K562 (cell line): ENCODE results near the gene DNAAF9. TPM values are rescaled to one million over a fixed set of nuclear protein-coding genes. Genes with fewer than 3 reads are reported as not detected.
A peak's percentile ranks its signal among the peaks of the same experiment; 100 is the strongest.

ENCODE experiments used
- AFF1 ChIP-seq, 2 experiments: fragments of 450-650 bp; IDR thresholded peaks; 2 replicates each; pipeline ENCODE4 v1.6.1; 2018; ENCODE audit warnings: mild to moderate bottlenecking in 2 of 2, low read depth in 1 of 2; ENCODE audit not compliant: partially characterized antibody in 2 of 2
- ATF7 ChIP-seq: fragments of 450-650 bp; IDR thresholded peaks from 2 replicates; pipeline ENCODE4 v1.7.1; 2014; ENCODE audit warnings: mild to moderate bottlenecking, moderate library complexity
- CEBPG ChIP-seq, 3 experiments: fragments of 200-800 bp in 1 of 3; sonication (Bioruptor generic) in 1 of 3; sonication (generic) in 1 of 3; formaldehyde crosslinking in 1 of 3; IDR thresholded peaks in 2 of 3; conservative IDR thresholded peaks in 1 of 3; 2 replicates each; pipeline versions ENCODE4 v1.6.1 to v1.8.0; 2016 to 2022; ENCODE audit warnings: missing compliant biosample characterization in 2 of 3, missing genetic modification characterization in 2 of 3, mild to moderate bottlenecking in 1 of 3, missing genetic modification reagents in 1 of 3
- FOXA3 ChIP-seq, 2 experiments: fragments of 450-650 bp in 1 of 2; sonication (generic) in 1 of 2; formaldehyde crosslinking; IDR thresholded peaks in 1 of 2; conservative IDR thresholded peaks in 1 of 2; 2 replicates each; pipeline versions ENCODE4 v1.4.0 to v1.8.0; 2020 to 2022; ENCODE audit warnings: mild to moderate bottlenecking in 2 of 2, missing genetic modification reagents in 1 of 2
- LARP7 ChIP-seq: fragments of 450-650 bp; IDR thresholded peaks from 2 replicates; pipeline ENCODE4 v1.6.1; 2016
- NCOR1 ChIP-seq: fragments of 450-650 bp; IDR thresholded peaks from 2 replicates; pipeline ENCODE4 v1.6.1; 2016; ENCODE audit warnings: mild to moderate bottlenecking, moderate library complexity
- PBX2 ChIP-seq, 2 experiments: IDR thresholded peaks in 1 of 2; conservative IDR thresholded peaks in 1 of 2; 2 replicates each; pipeline ENCODE4 v1.6.1; 2016; ENCODE audit warnings: low read depth in 2 of 2, mild to moderate bottlenecking in 1 of 2, missing compliant biosample characterization in 1 of 2, missing genetic modification characterization in 1 of 2, moderate library complexity in 1 of 2
- RNF2 ChIP-seq: sonication (generic); IDR thresholded peaks from 2 replicates; pipeline ENCODE4 v1.6.1; 2016
- SIN3A ChIP-seq, 2 experiments: fragments of 150-350 bp in 1 of 2; IDR thresholded peaks; 2 replicates each; pipeline ENCODE4 v1.6.1; 2011 to 2016; ENCODE audit warnings: borderline replicate concordance in 2 of 2, low read depth in 2 of 2, low read length in 2 of 2, mild to moderate bottlenecking in 2 of 2, moderate library complexity in 2 of 2; ENCODE audit not compliant: control insufficient read depth in 1 of 2
- TAF9B ChIP-seq: fragments of 450-650 bp; IDR thresholded peaks from 2 replicates; pipeline ENCODE4 v1.6.1; 2018; ENCODE audit warnings: mild to moderate bottlenecking; ENCODE audit not compliant: partially characterized antibody
- ZNF175 ChIP-seq: fragments of 200-800 bp; sonication (Bioruptor generic); IDR thresholded peaks from 2 replicates; pipeline ENCODE4 v1.6.1; 2016; ENCODE audit warnings: low read depth, mild to moderate bottlenecking, missing genetic modification characterization, missing compliant biosample characterization
- ZNF232 ChIP-seq: sonication (generic); formaldehyde crosslinking; IDR thresholded peaks from 2 replicates; pipeline ENCODE4 v1.8.0; 2022; ENCODE audit warnings: mild to moderate bottlenecking, missing genetic modification reagents
- ZNF589 ChIP-seq: fragments of 200-800 bp; sonication (Bioruptor generic); IDR thresholded peaks from 2 replicates; pipeline ENCODE4 v1.6.1; 2016; ENCODE audit warnings: low read depth, missing genetic modification characterization, missing compliant biosample characterization
- polyA plus RNA-seq, 8 experiments: library from polyadenylated mRNA; depleted of rRNA in 4 of 8; stranded (reverse) in 5 of 8; unstranded in 3 of 8; fragments of >200 nt; fragmentation: Nextera tagmentation in 2 of 8; fragmentation: Illumina TruSeq in 1 of 8; extraction: Ambion mirVana in 2 of 8; extraction: Trizol in 1 of 8; gene quantifications; 2 replicates each; pipeline versions ENCODE4 v1.2.1 to v1.2.3, GENCODE V29; 2011 to 2014; ENCODE audit warnings: inconsistent platforms in 1 of 8, missing spikeins in 1 of 8
- total RNA-seq, 7 experiments: library from RNA; depleted of rRNA in 6 of 7; stranded (reverse); fragments of >200 nt in 6 of 7; fragmentation: Illumina TruSeq in 2 of 7; extraction: Trizol in 2 of 7; gene quantifications; 2 replicates each; pipeline versions ENCODE4 v1.2.1 to v1.2.3, GENCODE V29; 2011 to 2021; ENCODE audit warnings: low replicate concordance in 1 of 7
- TF ChIP-seq, protein P1 (sequence below): fragments of 250-450 bp; sonication (Bioruptor Pico); IDR thresholded peaks from 2 replicates; pipeline ENCODE4 v1.5.0; 2020; ENCODE audit warnings: mild to moderate bottlenecking
- TF ChIP-seq, protein P2 (sequence below): fragments of 450-650 bp; IDR thresholded peaks from 2 replicates; pipeline ENCODE4 v1.6.1; 2016; ENCODE audit warnings: antibody characterized with exemption
- TF ChIP-seq, protein P3 (sequence below): sonication (generic); formaldehyde crosslinking; IDR thresholded peaks from 2 replicates; pipeline ENCODE4 v1.8.0; 2022; ENCODE audit warnings: mild to moderate bottlenecking, missing genetic modification reagents

Gene DNAAF9
- total and polyA plus RNA-seq, 9 of the 15 experiments (the other 6 are each of a cell fraction or from before 2014, with no cell fraction given) = 0.42 to 2.9 (median 1.9) TPM

GRCh38 chr20:3420211-3420707 lies 12.8 kb upstream of the DNAAF9 start (continued):
- TF ChIP-seq, protein P1, sequence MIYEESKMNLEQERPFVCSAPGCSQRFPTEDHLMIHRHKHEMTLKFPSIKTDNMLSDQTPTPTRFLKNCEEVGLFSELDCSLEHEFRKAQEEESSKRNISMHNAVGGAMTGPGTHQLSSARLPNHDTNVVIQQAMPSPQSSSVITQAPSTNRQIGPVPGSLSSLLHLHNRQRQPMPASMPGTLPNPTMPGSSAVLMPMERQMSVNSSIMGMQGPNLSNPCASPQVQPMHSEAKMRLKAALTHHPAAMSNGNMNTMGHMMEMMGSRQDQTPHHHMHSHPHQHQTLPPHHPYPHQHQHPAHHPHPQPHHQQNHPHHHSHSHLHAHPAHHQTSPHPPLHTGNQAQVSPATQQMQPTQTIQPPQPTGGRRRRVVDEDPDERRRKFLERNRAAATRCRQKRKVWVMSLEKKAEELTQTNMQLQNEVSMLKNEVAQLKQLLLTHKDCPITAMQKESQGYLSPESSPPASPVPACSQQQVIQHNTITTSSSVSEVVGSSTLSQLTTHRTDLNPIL (CRISPR knock-in tag) = no peak
- TF ChIP-seq, protein P2, sequence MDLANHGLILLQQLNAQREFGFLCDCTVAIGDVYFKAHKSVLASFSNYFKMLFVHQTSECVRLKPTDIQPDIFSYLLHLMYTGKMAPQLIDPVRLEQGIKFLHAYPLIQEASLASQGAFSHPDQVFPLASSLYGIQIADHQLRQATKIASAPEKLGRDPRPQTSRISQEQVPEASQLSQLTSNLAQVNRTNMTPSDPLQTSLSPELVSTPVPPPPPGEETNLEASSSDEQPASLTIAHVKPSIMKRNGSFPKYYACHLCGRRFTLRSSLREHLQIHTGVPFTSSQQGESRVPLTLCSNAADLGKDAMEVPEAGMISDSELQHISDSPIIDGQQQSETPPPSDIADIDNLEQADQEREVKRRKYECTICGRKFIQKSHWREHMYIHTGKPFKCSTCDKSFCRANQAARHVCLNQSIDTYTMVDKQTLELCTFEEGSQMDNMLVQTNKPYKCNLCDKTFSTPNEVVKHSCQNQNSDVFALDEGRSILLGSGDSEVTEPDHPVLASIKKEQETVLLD = no peak
- peak; percentile 84 for TF ChIP-seq CEBPG (CRISPR knock-in tag; IDR thresholded peaks at IDR 0.05)
- peak; percentile 81 to 85 for TF ChIP-seq CEBPG (tag; conservative IDR thresholded peaks at IDR 0.05 in 1 of 2, IDR thresholded peaks at IDR 0.05 in 1 of 2)
- peak; percentile 34; the same call in 1 of the 2 replicates for TF ChIP-seq ATF7
- TF ChIP-seq, protein P3, sequence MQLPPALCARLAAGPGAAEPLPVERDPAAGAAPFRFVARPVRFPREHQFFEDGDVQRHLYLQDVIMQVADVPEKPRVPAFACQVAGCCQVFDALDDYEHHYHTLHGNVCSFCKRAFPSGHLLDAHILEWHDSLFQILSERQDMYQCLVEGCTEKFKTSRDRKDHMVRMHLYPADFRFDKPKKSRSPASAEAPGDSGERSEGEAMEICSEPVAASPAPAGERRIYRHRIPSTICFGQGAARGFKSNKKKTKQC (CRISPR knock-in tag) = no peak
- no peak for TF ChIP-seq LARP7
- TF ChIP-seq ZNF175 (CRISPR knock-in tag) = 0 out of 2 replicates have a peak, but pooled peaks have one; percentile 62
- TF ChIP-seq SIN3A (IDR thresholded peaks at IDR 0.05; ENCODE audit: borderline replicate concordance in 2 of 2, control insufficient read depth in 1 of 2, low read depth in 2 of 2, low read length in 2 of 2) = no peak
- TF ChIP-seq AFF1 (IDR thresholded peaks at IDR 0.05; ENCODE audit: low read depth in 1 of 2, partially characterized antibody in 2 of 2) = peak in 1 of 2 experiments; percentile 21
- no peak for TF ChIP-seq ZNF232 (CRISPR knock-in tag)
- TF ChIP-seq TAF9B = no peak
- peak; percentile 81; the same call in 1 of the 2 replicates for TF ChIP-seq ZNF589 (CRISPR knock-in tag)
- no peak for TF ChIP-seq FOXA3 (CRISPR knock-in tag; conservative IDR thresholded peaks at IDR 0.05 in 1 of 2, IDR thresholded peaks at IDR 0.05 in 1 of 2)
- no peak for TF ChIP-seq RNF2
- TF ChIP-seq PBX2 (CRISPR knock-in tag; IDR thresholded peaks at IDR 0.05; ENCODE audit: low read depth) = no peak
- TF ChIP-seq PBX2 (tag; conservative IDR thresholded peaks at IDR 0.05; ENCODE audit: low read depth) = peak; percentile 78
- no peak for TF ChIP-seq NCOR1
